SJCRH30 (cell line): ENCODE results near the gene LRRC28. TPM values are rescaled to one million over a fixed set of nuclear protein-coding genes. Genes with fewer than 3 reads are reported as not detected.

Experiments used
- DNase-seq, 2 experiments: peaks; one replicate each; pipeline ENCODE4 v3.0.0-alpha.2; 2015 to 2020
- H3K27ac ChIP-seq: fragments of 250-450 bp; sonication (Bioruptor Pico); 2 replicates; pipeline ENCODE4 v1.5.1; 2020; ENCODE audit warnings: mild to moderate bottlenecking, moderate library complexity
- H3K27me3 ChIP-seq: fragments of 250-450 bp; sonication (Bioruptor Pico); 2 replicates; pipeline ENCODE4 v1.5.1; 2020; ENCODE audit warnings: mild to moderate bottlenecking, moderate library complexity
- H3K36me3 ChIP-seq: fragments of 250-450 bp; sonication (Bioruptor Pico); 2 replicates; pipeline ENCODE4 v1.5.1; 2020; ENCODE audit warnings: mild to moderate bottlenecking, moderate library complexity
- H3K4me1 ChIP-seq: fragments of 250-450 bp; sonication (Bioruptor Pico); 2 replicates; pipeline ENCODE4 v1.5.1; 2020; ENCODE audit warnings: mild to moderate bottlenecking, moderate library complexity
- H3K4me3 ChIP-seq: fragments of 250-450 bp; sonication (Bioruptor Pico); 2 replicates; pipeline ENCODE4 v1.5.1; 2020; ENCODE audit warnings: mild to moderate bottlenecking, moderate library complexity
- H3K9me3 ChIP-seq: fragments of 250-450 bp; sonication (Bioruptor Pico); replicated peaks from 2 replicates; pipeline ENCODE4 v1.5.1; 2020; ENCODE audit warnings: mild to moderate bottlenecking, moderate library complexity
- total RNA-seq: library from RNA; depleted of rRNA; stranded (reverse); fragments of >200 nt; shearing (Covaris generic); gene quantifications from 2 replicates; pipeline ENCODE4 v1.2.3, GENCODE V29; 2014

LRRC28 gene
- total RNA-seq, 1 experiment from 2014 or later = 18.6 TPM

DNA sequence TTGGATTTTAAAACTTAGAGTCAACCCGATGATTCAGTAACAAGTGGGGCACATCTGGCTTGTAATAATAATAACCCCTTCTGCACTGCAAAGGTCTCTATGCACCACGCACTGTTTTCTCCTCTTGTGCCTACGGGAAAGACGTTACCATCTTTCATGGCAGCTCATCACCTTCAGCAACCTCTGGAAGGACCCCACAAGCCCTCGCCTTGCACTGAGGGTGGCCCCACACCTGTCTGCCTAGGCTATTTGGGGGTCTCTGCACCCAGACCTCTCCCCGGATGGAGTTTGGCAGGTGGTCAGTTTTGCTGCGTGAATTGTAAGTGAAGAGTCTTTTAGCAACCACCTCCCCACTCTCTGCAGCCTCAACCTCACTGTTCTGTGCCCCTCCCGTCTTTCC is 175.9 kb downstream of the LRRC28 start:
- Histone ChIP-seq H3K9me3 (no peaks in the 10 kb centered on the region), H3K36me3 (no peaks in the 10 kb centered on the region), H3K27me3 (no peaks in the 10 kb centered on the region), H3K4me3 (no peak overlapping the region), H3K27ac (no peak overlapping the region), H3K4me1 (peaks cover 8% of the 10 kb centered on the region)
- DNase-seq = no peak

DNA sequence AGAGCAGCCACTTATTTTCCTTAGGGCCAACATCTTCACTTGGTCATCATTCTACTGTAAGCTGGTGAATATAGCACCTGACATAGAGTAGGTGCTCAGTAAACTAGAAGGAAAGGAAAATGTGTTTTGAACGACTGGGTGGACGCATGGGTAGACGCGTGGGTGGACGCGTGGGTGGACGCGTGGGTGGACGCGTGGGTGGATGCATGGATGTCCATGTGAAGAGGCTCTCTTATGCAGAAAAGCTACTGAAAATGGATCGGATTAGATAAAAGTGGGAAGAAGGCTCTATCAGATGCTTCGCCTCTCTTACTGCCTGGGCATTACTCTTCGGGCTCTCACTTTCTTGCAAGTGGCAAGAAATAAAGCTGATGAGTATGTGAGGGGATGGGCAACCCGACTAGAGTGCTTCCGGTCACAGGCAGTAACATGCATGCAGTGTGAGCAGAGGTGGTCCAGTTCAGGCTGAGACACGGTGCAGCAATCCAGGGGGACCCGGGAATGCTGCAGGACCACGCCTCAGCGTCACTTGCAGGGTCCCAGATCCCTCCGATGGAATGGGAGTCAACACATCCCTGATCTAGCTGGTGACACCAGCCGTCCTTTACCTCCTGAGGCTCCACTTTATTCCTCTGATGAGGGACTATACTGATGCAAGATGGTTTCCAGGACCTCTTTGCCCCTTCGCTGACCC is 176.5 kb downstream of the LRRC28 start:
- Histone ChIP-seq H3K4me1 (peaks cover 8% of the 10 kb centered on the region), H3K9me3 (no peaks in the 10 kb centered on the region), H3K27me3 (no peaks in the 10 kb centered on the region), H3K27ac (no peak overlapping the region), H3K4me3 (no peak overlapping the region), H3K36me3 (no peaks in the 10 kb centered on the region)
- DNase-seq = no peak

DNA sequence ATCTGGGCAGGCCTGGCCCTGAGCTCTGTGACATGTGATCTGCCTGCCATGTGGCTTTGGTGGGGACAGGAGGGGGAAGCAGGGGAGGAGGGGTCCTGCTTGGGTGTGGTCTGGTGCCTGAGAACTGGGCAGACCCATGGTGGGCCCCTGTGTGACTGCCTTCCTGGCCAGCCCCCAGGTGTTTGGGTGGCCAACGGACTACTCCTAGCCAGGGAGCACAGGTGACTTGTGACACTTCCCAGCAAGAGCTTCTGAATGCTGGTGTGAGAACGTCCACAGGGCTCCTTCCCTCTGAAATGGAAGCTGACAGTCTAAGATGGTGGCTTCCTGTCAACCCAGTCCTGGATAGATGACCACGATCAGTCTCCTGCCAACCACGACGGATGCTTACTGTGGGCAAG is 178.4 kb downstream of the LRRC28 start:
- Histone ChIP-seq H3K36me3 (no peaks in the 10 kb centered on the region), H3K27me3 (no peaks in the 10 kb centered on the region), H3K9me3 (no peaks in the 10 kb centered on the region), H3K4me3 (no peak overlapping the region), H3K27ac (no peak overlapping the region), H3K4me1 (peaks cover 8% of the 10 kb centered on the region)
- DNase-seq = no peak

DNA sequence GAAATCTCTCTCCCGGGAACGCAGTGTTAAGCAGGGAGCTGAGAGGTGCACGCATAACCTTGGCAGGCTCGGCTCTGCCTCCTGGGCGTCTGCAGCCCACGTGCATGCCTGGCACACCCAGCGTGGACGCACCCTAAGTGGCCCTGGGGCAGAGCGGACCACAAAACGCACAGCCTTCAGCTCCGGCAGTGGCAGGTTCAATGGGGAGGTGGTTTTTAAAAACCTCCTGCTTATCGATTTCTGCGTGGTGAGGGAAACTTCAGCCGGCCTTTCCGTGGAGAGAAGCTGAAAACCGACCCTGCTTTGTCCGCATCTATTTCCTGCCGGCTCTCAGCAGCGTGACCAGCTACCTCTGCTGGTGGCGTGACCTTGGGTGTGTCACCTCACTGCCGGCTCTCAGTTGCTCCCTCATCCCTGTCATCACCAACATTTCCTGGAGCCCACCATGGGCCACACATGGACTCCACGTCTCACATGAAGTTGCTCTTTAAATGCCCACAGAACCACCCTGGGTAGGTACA is 179.7 kb downstream of the LRRC28 start:
- DNase-seq = no peak
- no peak overlapping the region for H3K4me3 ChIP-seq
- H3K27ac ChIP-seq = no peak overlapping the region
- no peaks in the 10 kb centered on the region for H3K36me3 ChIP-seq
- H3K4me1 ChIP-seq = peaks cover 3% of the 10 kb centered on the region; the same call in 1 of the 2 replicates
- no peaks in the 10 kb centered on the region; the same call in 1 of the 2 replicates for H3K27me3 ChIP-seq
- no peaks in the 10 kb centered on the region for H3K9me3 ChIP-seq

DNA sequence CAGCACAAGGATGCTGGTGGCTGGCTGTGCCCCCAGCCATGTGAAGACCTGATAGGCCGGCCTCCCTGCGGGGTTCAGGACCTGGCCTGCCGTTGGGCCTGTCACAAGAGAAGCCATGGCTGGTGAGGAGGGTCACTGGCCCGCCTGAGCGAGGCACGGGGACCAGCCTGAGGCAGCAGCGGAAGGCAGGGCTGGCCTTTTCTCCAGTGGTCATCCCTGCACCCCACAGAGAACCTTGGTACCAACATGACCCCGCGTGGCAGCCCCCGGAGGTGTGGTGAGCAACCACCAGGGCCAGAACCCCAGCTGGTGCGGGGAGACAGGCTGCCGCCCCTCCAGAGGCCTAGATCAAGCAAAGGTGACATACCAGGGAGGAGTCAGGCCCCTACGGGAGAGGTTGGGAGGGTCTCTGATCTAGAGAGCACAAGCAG is 180.4 kb downstream of the LRRC28 start:
- H3K36me3 ChIP-seq = no peaks in the 10 kb centered on the region
- DNase-seq = no peak

DNA sequence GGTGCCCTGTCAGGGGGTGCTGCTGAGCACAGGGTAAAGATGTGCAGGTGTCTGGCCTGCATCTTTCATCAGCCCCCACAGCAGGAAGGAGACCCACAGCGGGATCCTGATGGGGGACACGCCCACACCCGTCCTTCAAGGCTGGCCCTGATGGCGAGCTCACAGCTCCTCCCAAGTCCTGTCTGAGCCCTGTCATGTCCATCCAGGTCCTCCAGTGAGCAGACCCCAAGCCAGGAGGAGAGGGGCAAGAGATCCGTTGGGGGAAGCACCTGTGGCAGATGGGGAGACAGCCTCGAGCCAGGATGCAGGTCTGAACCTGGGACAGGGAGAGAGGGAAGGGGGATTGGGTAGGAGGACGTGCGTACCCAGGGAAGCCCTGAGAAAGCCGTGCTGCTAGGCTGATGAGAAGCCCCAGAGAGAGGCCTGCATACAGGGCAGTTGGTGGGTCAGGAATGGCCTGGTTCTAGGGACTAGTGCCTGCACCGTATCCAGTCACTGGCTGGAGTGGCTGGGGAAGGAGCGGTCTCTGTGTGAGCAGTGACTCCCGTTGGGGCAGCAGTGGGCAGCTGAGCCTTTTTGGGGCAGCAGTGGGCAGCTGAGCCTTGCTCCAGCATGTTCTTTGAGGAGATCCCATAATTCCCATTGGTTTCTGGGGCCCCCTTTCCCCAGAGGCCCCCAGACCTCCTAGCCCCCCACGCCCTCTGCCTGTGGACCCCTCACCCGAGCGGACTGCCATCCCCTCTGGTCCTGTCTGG is 181.2 kb downstream of the LRRC28 start:
- H3K27me3 ChIP-seq = peaks cover 6% of the 10 kb centered on the region; the same call in 1 of the 2 replicates
- no peaks in the 10 kb centered on the region for H3K9me3 ChIP-seq
- H3K36me3 ChIP-seq = no peaks in the 10 kb centered on the region
- H3K27ac ChIP-seq = no peak overlapping the region
- DNase-seq = no peak
- H3K4me1 ChIP-seq = peaks cover 6% of the 10 kb centered on the region
- no peak overlapping the region for H3K4me3 ChIP-seq

More for the DNA sequence above, 180.4 kb downstream of the LRRC28 start:
- Histone ChIP-seq H3K4me1 (peaks cover 3% of the 10 kb centered on the region; the same call in 1 of the 2 replicates), H3K27ac (no peak overlapping the region), H3K27me3 (peaks cover 3% of the 10 kb centered on the region; the same call in 1 of the 2 replicates), H3K4me3 (no peak overlapping the region), H3K9me3 (no peaks in the 10 kb centered on the region)

DNA sequence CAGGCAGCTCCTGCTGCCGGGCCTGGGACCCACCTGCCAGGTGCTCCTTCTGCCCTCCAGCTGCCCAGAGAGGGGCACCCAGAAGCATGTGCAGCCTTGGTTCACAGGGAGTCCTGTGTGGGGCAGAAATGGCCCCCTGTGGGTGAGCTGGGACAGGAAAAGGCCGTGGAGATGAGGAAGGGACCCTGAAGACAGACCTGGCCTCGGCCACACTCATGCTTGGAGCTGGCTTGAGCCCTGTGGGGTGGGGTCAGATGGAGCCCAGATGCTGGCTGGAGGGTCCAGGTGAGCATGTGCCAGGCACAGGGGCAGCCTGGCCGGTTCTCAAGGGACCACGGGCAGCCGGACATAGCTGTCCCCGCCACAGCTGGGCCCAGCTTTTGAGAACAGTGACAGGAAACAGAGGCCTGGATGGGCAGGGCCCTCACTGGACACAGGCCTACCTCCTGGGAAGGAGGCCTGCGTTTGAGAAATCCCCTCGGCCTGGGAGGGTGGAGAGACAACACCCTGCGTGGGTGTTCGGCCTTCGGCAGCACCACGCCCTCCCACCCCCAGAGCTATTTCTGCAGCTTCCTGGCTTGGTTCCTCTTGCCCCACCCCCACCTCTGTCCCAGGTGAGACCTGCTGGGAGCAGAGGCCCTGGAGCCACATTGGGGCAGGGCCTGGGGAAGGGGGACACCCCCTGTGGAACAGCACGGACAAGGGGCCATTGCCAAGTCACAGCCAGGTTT is 181.9 kb downstream of the LRRC28 start:
- Histone ChIP-seq H3K4me1 (peaks cover 13% of the 10 kb centered on the region), H3K27me3 (peaks cover 6% of the 10 kb centered on the region; the same call in 1 of the 2 replicates), H3K4me3 (no peak overlapping the region), H3K9me3 (no peaks in the 10 kb centered on the region), H3K27ac (no peak overlapping the region), H3K36me3 (no peaks in the 10 kb centered on the region)
- DNase-seq = peak in 1 of 2 experiments; percentile 1

DNA sequence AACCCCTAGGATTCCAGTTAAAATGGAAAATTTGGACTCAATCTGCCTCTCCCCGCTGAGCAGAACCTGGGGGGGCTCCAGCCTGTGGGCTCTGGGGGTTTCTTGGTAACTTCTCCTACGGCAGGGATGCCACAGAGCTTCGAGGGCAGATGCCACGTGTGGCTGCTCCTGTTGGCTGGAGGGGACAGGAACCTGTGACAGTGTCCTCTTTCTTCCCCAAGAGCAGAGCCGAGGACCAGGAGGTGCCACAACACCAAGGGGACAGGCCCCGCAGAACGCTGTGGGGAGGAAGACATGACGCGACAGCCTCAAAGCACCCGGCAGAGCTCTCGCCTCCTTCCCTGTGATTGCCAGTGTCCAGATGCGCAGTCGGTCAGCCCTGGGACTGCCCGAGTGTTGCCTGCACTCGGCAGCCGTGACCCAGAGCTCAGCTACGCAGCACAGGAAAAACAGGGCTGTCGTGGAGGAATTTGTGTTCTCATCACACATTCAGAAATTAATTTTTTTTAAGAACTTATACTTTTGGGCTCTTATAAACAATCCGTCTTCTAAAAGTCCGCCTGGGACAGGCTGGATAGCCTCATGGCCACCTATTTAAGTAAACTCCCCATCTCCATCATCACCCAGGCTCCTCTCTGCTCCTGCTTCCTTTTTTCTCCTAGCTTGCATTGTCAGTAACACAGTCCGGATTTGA is 182.6 kb downstream of the LRRC28 start:
- Histone ChIP-seq H3K27ac (no peak overlapping the region), H3K27me3 (peaks cover 6% of the 10 kb centered on the region; the same call in 1 of the 2 replicates), H3K9me3 (no peaks in the 10 kb centered on the region), H3K4me3 (no peak overlapping the region), H3K4me1 (peaks cover 14% of the 10 kb centered on the region), H3K36me3 (no peaks in the 10 kb centered on the region)
- DNase-seq = peak in 1 of 2 experiments; percentile 1

DNA sequence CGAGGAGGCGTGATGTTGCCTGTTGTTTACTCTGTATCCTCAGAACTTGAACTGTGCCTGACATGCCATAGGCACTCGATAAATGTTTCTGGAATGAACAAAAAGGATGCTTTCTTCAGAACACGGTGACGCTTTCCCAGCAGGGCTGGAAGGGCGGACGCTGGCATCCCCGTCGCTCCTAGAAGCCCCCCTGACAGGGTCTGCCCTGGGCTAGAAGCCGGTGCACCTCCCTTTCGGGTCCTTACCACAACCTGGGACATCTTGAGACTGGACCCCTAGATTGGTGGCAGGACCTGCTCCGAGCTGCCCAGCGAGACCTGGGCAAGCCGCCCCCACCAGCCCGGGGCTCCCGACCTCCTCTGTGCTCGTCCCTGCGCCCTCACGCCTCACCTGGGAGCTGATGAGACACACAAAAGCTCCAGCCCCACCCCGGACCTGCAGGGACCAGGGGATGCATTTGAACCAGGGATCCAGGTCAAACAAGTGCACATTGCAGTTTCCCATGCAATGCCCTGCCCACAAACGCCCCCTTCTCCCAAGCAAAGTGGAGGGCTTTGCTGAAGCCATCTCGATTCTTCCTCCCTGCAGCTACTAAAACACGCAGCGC is 183.3 kb downstream of the LRRC28 start:
- peak in 1 of 2 experiments; percentile 1 for DNase-seq
- Histone ChIP-seq H3K4me1 (peaks cover 14% of the 10 kb centered on the region), H3K9me3 (no peaks in the 10 kb centered on the region), H3K36me3 (no peaks in the 10 kb centered on the region), H3K4me3 (no peak overlapping the region), H3K27me3 (peaks cover 6% of the 10 kb centered on the region; the same call in 1 of the 2 replicates), H3K27ac (no peak overlapping the region)

DNA sequence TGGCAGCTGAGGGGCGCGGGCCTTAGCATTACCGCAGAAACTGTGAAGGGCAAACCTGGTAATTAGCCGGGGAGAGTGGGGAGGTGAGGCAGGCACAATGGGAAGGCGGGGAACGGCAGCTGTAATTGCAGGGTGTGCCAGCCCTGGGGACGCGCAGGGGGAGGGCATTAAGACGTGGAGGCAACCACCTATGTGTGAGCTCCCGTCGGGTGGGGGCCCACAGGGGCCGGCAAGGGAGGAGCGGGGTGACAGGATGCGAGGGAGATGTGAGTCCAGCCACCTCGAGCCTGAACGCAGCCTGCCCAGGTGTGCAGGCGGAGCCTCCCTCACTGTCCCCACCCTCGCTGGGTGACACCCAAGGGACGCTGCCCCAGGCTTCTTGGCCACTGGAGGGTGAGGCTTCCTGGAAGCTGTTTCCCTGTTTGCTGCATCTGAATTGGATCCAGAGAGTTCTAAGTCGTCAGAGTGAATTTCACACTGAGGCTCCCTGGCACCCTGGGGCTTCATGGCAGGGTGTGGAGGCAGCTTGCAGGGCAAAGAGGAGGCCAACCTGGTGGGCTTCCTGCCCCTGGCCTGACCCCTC is 183.9 kb downstream of the LRRC28 start:
- Histone ChIP-seq H3K4me1 (peaks cover 14% of the 10 kb centered on the region), H3K36me3 (no peaks in the 10 kb centered on the region), H3K27ac (no peak overlapping the region), H3K9me3 (no peaks in the 10 kb centered on the region), H3K27me3 (peaks cover 6% of the 10 kb centered on the region; the same call in 1 of the 2 replicates), H3K4me3 (no peak overlapping the region)
- DNase-seq = peak in 1 of 2 experiments; percentile 9

DNA sequence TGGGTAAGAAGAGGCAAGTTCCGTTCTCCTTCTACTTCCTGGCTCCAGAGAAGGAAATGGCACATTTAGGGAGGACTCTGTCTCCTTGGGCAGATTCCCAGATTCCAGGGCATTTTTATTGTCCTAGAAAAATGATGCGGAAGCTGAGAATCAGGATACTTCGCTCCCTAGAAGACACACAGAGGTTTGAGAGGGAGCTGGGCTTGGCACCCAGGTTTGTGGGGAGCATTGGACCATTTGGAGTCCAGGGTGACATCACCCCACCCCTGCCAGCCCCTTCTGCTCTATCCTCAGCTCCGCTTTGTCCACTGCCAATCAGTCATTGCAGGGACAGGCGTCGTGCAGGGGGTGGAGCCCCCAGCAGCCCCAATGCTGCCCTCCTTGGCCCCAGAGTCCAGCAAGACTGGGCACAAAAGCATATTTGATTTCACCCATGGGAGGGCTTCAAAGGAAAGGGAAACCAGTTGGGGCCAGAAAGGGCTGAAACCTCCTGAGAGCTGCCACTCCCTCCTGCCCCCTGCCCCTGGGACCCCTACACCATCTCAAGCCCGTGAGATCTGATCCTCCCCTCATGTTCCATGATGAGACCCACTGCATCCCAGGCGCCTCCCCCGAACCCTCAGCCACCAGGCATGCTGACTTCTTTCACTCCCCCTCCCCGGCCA is 184.7 kb downstream of the LRRC28 start:
- H3K27me3 ChIP-seq = peaks cover 6% of the 10 kb centered on the region; the same call in 1 of the 2 replicates
- no peak for DNase-seq
- no peak overlapping the region for H3K27ac ChIP-seq
- H3K4me3 ChIP-seq = no peak overlapping the region
- H3K4me1 ChIP-seq = peaks cover 14% of the 10 kb centered on the region
- H3K36me3 ChIP-seq = no peaks in the 10 kb centered on the region
- no peaks in the 10 kb centered on the region for H3K9me3 ChIP-seq

DNA sequence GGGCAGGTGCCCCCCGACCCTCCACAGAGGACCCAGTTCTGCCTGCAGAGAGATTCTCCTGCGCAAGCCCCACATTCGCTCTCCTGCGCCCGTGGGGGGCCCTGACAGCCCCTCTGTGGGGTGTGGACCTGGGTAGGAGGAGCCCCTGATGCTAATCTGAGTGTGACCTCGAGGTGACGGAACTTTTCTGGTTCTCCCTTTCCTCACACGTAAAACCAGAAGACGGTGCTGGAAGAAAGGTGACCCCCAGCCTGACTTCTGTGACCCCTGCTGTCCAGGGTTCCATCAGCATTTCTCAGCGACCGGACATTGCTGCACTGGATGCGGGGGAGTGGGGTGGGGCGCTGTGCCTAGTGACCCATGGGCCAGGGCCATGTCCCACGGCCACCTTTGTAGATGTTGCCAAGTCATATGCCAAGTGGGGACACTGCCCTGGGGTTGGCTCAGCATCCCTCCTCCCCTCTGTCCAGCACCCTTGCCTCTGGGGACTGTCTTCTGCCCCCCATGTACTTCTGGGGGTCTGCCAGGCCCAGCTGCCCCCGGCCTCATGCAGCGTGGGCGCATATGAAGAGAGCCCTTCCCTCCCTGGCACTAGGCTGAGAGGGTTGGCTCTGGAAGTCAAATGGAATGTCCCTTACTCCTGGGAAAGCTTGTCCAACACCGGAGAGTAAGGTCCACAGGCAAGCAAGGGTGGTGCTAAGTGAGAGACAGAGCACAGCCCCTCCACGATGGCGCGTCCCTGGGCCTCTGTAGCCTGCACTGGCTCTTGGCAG is 185.4 kb downstream of the LRRC28 start:
- H3K4me1 ChIP-seq = peaks cover 14% of the 10 kb centered on the region
- H3K4me3 ChIP-seq = no peak overlapping the region
- no peaks in the 10 kb centered on the region for H3K9me3 ChIP-seq
- no peak for DNase-seq
- no peak overlapping the region for H3K27ac ChIP-seq
- H3K27me3 ChIP-seq = peaks cover 6% of the 10 kb centered on the region; the same call in 1 of the 2 replicates
- no peaks in the 10 kb centered on the region for H3K36me3 ChIP-seq
